Activated naive CD4-positive, alpha-beta T cell treated with anti-CD3 and anti-CD28 coated beads, Interleukin-2, amount 50 U/mL, for 24 hours (primary cell): ENCODE data around the gene NAP1L4.

Source experiments
- H3K27ac Mint-ChIP-seq: one replicate; pipeline ENCODE4 v1.8.0; 2021; ENCODE audit warnings: mild to moderate bottlenecking, mixed read lengths
- H3K27me3 Mint-ChIP-seq: one replicate; pipeline ENCODE4 v1.8.0; 2021; ENCODE audit warnings: mixed read lengths
- H3K36me3 Mint-ChIP-seq: one replicate; pipeline ENCODE4 v1.8.0; 2021; ENCODE audit warnings: mixed read lengths
- H3K4me1 Mint-ChIP-seq: one replicate; pipeline ENCODE4 v1.8.0; 2021; ENCODE audit warnings: mixed read lengths
- H3K4me3 Mint-ChIP-seq: one replicate; pipeline ENCODE4 v1.8.0; 2021; ENCODE audit warnings: mild to moderate bottlenecking, mixed read lengths
- H3K9me3 Mint-ChIP-seq: one replicate; pipeline ENCODE4 v1.8.0; 2021; ENCODE audit warnings: mixed read lengths

The NAP1L4 gene

GRCh38 chr11:2989551-2989950, 2.6 kb downstream of the NAP1L4 start:
- H3K27ac Mint-ChIP-seq: peak overlapping the region; percentile 100
- H3K9me3 Mint-ChIP-seq: no peaks in the 10 kb centered on the region
- H3K4me3 Mint-ChIP-seq: peak overlapping the region; percentile 98
- peaks cover 13% of the 10 kb centered on the region for H3K36me3 Mint-ChIP-seq
- peaks cover 53% of the 10 kb centered on the region for H3K4me1 Mint-ChIP-seq
- no peaks in the 10 kb centered on the region for H3K27me3 Mint-ChIP-seq

- Mint-ChIP-seq H3K4me3 (peak overlapping the region; percentile 98), H3K4me1 (peaks cover 56% of the 10 kb centered on the region), H3K27me3 (no peaks in the 10 kb centered on the region), H3K9me3 (no peaks in the 10 kb centered on the region), H3K27ac (peak overlapping the region; percentile 100), H3K36me3 (peaks cover 14% of the 10 kb centered on the region)
These were observed 3.1 kb downstream of the NAP1L4 start for GRCh38 chr11:2989006-2989405.

GRCh38 chr11:2987881-2988861, 4.0 kb downstream of the NAP1L4 start:
- Mint-ChIP-seq H3K27ac (peak overlapping the region; percentile 100), H3K4me3 (peak overlapping the region; percentile 98), H3K27me3 (no peaks in the 10 kb centered on the region), H3K4me1 (peaks cover 65% of the 10 kb centered on the region), H3K9me3 (no peaks in the 10 kb centered on the region), H3K36me3 (peaks cover 14% of the 10 kb centered on the region)

- H3K27ac Mint-ChIP-seq: peak overlapping the region; percentile 46
- no peak overlapping the region for H3K4me3 Mint-ChIP-seq
- H3K36me3 Mint-ChIP-seq: peaks cover 10% of the 10 kb centered on the region
- peaks cover 71% of the 10 kb centered on the region for H3K4me1 Mint-ChIP-seq
- H3K9me3 Mint-ChIP-seq: no peaks in the 10 kb centered on the region
- H3K27me3 Mint-ChIP-seq: no peaks in the 10 kb centered on the region
These were observed 8.2 kb downstream of the NAP1L4 start for GRCh38 chr11:2983908-2984307.

- H3K4me3 Mint-ChIP-seq: peak overlapping the region; percentile 63
- no peaks in the 10 kb centered on the region for H3K9me3 Mint-ChIP-seq
- no peaks in the 10 kb centered on the region for H3K27me3 Mint-ChIP-seq
- H3K4me1 Mint-ChIP-seq: peaks cover 64% of the 10 kb centered on the region
- peaks cover 10% of the 10 kb centered on the region for H3K36me3 Mint-ChIP-seq
- H3K27ac Mint-ChIP-seq: peak overlapping the region; percentile 76
These were observed 9.9 kb downstream of the NAP1L4 start for GRCh38 chr11:2982214-2982613.

- Mint-ChIP-seq H3K36me3 (peaks cover 8% of the 10 kb centered on the region), H3K4me1 (peaks cover 66% of the 10 kb centered on the region), H3K27me3 (no peaks in the 10 kb centered on the region), H3K4me3 (no peak overlapping the region), H3K9me3 (no peaks in the 10 kb centered on the region), H3K27ac (no peak overlapping the region)
These were observed 11.0 kb downstream of the NAP1L4 start for GRCh38 chr11:2981130-2981529.

- Mint-ChIP-seq H3K4me1 (peaks cover 67% of the 10 kb centered on the region), H3K27ac (no peak overlapping the region), H3K4me3 (no peak overlapping the region), H3K36me3 (peaks cover 8% of the 10 kb centered on the region), H3K27me3 (no peaks in the 10 kb centered on the region), H3K9me3 (no peaks in the 10 kb centered on the region)
These were observed 11.8 kb downstream of the NAP1L4 start for GRCh38 chr11:2980168-2980840.

GRCh38 chr11:2977113-2977512, 15.0 kb downstream of the NAP1L4 start:
- H3K27ac Mint-ChIP-seq: no peak overlapping the region
- peaks cover 46% of the 10 kb centered on the region for H3K4me1 Mint-ChIP-seq
- H3K4me3 Mint-ChIP-seq: no peak overlapping the region
- H3K36me3 Mint-ChIP-seq: peaks cover 13% of the 10 kb centered on the region
- H3K9me3 Mint-ChIP-seq: no peaks in the 10 kb centered on the region
- H3K27me3 Mint-ChIP-seq: no peaks in the 10 kb centered on the region

GRCh38 chr11:2976294-2977063, 15.7 kb downstream of the NAP1L4 start:
- Mint-ChIP-seq H3K27ac (peak overlapping the region; percentile 59), H3K9me3 (no peaks in the 10 kb centered on the region), H3K4me3 (no peak overlapping the region), H3K27me3 (no peaks in the 10 kb centered on the region), H3K4me1 (peaks cover 40% of the 10 kb centered on the region), H3K36me3 (peaks cover 11% of the 10 kb centered on the region)

- H3K27ac Mint-ChIP-seq: peak overlapping the region; percentile 62
- peaks cover 39% of the 10 kb centered on the region for H3K4me1 Mint-ChIP-seq
- no peaks in the 10 kb centered on the region for H3K27me3 Mint-ChIP-seq
- no peaks in the 10 kb centered on the region for H3K9me3 Mint-ChIP-seq
- peaks cover 11% of the 10 kb centered on the region for H3K36me3 Mint-ChIP-seq
- H3K4me3 Mint-ChIP-seq: no peak overlapping the region
These were observed 16.5 kb downstream of the NAP1L4 start for GRCh38 chr11:2975594-2975993.

GRCh38 chr11:2974272-2974671, 17.9 kb downstream of the NAP1L4 start:
- Mint-ChIP-seq H3K36me3 (peaks cover 14% of the 10 kb centered on the region), H3K9me3 (no peaks in the 10 kb centered on the region), H3K4me1 (peaks cover 35% of the 10 kb centered on the region), H3K27me3 (no peaks in the 10 kb centered on the region), H3K27ac (peak overlapping the region; percentile 43), H3K4me3 (no peak overlapping the region)

GRCh38 chr11:2968341-2968900, 23.7 kb downstream of the NAP1L4 start:
- H3K36me3 Mint-ChIP-seq: peaks cover 19% of the 10 kb centered on the region
- H3K4me1 Mint-ChIP-seq: peaks cover 9% of the 10 kb centered on the region
- H3K9me3 Mint-ChIP-seq: no peaks in the 10 kb centered on the region
- H3K27me3 Mint-ChIP-seq: no peaks in the 10 kb centered on the region
- no peak overlapping the region for H3K4me3 Mint-ChIP-seq
- no peak overlapping the region for H3K27ac Mint-ChIP-seq

- Mint-ChIP-seq H3K9me3 (no peaks in the 10 kb centered on the region), H3K36me3 (peaks cover 21% of the 10 kb centered on the region), H3K27me3 (no peaks in the 10 kb centered on the region), H3K4me3 (no peak overlapping the region), H3K27ac (no peak overlapping the region), H3K4me1 (peaks cover 28% of the 10 kb centered on the region)
These were observed 27.3 kb downstream of the NAP1L4 start for GRCh38 chr11:2964782-2965181.

GRCh38 chr11:2963761-2964160, 28.4 kb downstream of the NAP1L4 start:
- Mint-ChIP-seq H3K4me3 (no peak overlapping the region), H3K36me3 (peaks cover 21% of the 10 kb centered on the region), H3K27me3 (no peaks in the 10 kb centered on the region), H3K27ac (no peak overlapping the region), H3K4me1 (peaks cover 28% of the 10 kb centered on the region), H3K9me3 (no peaks in the 10 kb centered on the region)

GRCh38 chr11:2963112-2963754, 28.9 kb downstream of the NAP1L4 start:
- H3K27ac Mint-ChIP-seq: no peak overlapping the region
- peaks cover 20% of the 10 kb centered on the region for H3K36me3 Mint-ChIP-seq
- no peaks in the 10 kb centered on the region for H3K27me3 Mint-ChIP-seq
- H3K9me3 Mint-ChIP-seq: no peaks in the 10 kb centered on the region
- peaks cover 28% of the 10 kb centered on the region for H3K4me1 Mint-ChIP-seq
- H3K4me3 Mint-ChIP-seq: no peak overlapping the region
